Limb (tissue), 2 donors: ENCODE measurements around the gene GALR1.

Experiments
- DNase-seq, 2 donors: peaks; one replicate each; pipeline ENCODE4 v3.0.0-alpha.2; 2016; ENCODE audit errors: extremely low spot score in 2 of 2

Gene GALR1

DNA sequence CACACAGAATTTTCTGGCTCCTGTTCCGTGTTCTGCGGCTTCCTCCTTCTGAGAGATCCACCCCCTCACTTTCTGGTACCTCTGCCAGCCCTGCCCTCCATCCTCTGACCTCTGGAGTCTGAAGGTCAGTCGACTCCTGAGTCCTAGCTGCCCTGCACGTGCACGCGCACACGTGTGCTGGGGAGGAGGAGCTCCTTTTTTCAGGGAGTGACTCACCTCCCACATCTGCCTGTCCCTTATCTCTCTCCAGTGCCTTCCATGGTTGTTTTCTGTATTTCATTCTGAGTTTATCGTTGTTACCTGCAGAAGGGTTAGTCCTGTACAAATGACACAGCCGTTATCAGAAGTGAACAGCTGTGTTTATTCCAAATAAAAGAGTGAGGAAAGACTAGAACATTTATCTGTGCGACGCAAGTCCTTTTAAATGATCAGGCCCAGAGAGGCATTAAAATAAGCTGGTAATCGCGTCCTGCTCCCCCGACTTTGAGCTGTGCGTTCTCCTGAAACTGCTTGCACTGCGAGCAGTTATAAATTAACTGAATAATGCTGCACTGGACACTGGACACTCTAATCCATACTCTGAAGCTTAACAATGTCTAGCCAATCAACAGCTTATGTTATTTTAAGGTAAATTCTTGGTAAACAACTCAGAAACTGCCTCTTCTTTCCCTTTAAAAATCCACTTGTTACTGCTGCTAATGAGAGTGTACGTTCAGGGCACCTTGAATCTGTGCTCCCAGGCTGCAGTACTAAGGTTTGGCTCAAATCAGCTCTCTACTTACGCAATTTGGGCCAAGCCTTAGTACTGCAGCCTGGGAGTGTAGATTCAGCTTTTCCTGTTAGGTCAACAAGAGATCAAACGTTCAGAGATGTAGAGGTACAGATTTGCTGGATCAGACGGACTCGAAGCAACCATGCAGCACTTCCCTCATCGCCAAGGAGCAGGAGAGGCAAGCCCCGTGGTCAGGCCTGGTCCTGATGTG is 72.5 kb downstream of the GALR1 start:
- no peak for DNase-seq

DNA sequence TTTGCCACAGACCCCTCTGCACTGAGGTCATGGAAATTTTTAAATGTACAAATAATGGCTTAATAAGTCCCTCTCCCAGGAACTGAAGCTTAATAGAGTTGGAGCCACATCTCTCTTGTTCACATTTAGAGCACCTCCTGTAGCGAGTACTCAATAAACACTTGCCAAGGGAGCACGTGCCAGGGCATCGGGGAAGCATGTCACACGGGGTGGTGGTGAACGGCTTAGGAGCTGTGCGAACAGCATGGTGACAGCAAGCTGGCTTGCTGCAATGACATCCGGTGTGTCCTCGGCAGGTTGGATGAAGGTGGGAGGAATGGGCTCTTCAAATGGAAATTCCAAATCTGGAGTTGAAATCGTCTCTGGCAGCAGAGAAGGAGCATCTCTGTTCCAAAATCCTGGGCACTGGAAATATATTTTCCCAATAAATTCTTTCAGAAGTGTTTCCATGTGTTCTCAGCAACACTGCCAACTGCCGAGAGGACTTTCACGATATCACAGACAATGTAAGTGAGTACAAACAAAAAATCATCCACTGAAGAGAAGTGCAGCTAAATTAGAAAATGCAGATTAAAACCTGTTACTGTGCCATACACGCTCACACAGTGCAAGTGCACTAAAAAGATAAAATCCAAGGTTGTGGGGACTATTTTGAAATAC is 74.1 kb downstream of the GALR1 start:
- DNase-seq = no peak
